Neural progenitor cell (in vitro differentiated cells): ENCODE data around the gene GPR156.

Source experiments
- EZH2 ChIP-seq: fragments of 200-600 bp; sonication (generic); IDR thresholded peaks from 2 replicates; pipeline ENCODE4 v1.6.1; 2017; ENCODE audit warnings: antibody characterized with exemption, mild to moderate bottlenecking, moderate library complexity
- TF ChIP-seq, protein P1 (sequence below): fragments of 200-600 bp; sonication (generic); IDR thresholded peaks from 2 replicates; pipeline ENCODE4 v1.5.1; 2017; ENCODE audit warnings: antibody characterized with exemption, mild to moderate bottlenecking

GRCh38 chr3:120177151-120177550 lies 107.9 kb downstream of the GPR156 start:
- TF ChIP-seq, protein P1, sequence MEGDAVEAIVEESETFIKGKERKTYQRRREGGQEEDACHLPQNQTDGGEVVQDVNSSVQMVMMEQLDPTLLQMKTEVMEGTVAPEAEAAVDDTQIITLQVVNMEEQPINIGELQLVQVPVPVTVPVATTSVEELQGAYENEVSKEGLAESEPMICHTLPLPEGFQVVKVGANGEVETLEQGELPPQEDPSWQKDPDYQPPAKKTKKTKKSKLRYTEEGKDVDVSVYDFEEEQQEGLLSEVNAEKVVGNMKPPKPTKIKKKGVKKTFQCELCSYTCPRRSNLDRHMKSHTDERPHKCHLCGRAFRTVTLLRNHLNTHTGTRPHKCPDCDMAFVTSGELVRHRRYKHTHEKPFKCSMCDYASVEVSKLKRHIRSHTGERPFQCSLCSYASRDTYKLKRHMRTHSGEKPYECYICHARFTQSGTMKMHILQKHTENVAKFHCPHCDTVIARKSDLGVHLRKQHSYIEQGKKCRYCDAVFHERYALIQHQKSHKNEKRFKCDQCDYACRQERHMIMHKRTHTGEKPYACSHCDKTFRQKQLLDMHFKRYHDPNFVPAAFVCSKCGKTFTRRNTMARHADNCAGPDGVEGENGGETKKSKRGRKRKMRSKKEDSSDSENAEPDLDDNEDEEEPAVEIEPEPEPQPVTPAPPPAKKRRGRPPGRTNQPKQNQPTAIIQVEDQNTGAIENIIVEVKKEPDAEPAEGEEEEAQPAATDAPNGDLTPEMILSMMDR, result no peak
- no peak for TF ChIP-seq EZH2
